Loucy (cell line): ENCODE measurements around the gene CDK11A.
"Not testable (repeated sequence)": the region's sequence is repeated elsewhere in the genome, so short reads cannot be mapped to it uniquely, and the experiment has no call there.

Experiments
- CTCF ChIP-seq: fragments of 200-600 bp; sonication (generic); conservative IDR thresholded peaks from 2 replicates; pipeline ENCODE4 v1.5.1; 2014; ENCODE audit warnings: mild to moderate bottlenecking, antibody characterized with exemption, low read length
- EZH2phosphoT487 ChIP-seq: fragments of 200-600 bp; IDR thresholded peaks from 2 replicates; pipeline ENCODE4 v1.6.1; 2018; ENCODE audit warnings: antibody characterized with exemption, mild to moderate bottlenecking, moderate library complexity, borderline replicate concordance

GRCh38 chr1:1738799-1739337, 14.7 kb upstream of the CDK11A start:
- TF ChIP-seq CTCF, EZH2phosphoT487: not testable (repeated sequence)
